ENCODE data around the gene SOX1.

Gene SOX1

GRCh38 chr13:112073245-112074138, 6.5 kb downstream of the SOX1 start:
- DNase-seq = no peak

DNA sequence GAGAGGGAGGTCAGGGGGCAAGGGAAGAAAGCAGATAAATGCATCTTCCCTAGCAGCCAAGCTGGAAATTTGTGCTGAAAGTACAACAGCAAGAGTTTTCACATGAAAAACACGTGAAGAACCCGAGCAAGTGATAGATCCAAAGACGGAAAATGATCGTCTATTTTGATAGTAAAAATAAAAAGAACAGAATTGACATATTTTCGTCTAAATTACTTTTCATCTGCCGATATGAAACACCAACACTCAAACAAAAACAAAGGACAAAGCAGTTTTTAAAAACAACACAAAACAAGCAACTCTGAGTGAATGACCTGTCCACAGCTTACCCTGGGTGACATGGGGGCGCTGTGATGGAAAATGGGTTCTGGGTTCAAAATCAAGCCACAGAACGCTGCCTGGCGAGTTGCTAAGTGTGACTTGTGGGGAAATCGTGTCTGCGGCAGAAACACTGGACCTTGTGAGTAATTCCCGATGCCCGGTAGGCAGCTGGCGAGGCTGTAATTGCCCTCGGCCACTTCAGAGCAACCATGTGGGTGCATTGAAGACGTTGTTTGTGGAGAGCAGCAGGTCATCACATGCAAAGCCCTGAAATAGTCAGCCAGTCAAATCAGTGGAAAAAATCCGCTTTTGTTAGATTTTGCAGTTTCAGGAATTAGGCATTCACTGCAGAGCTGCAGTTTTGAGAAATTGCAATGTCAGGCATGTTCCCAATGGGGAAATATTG, 7.4 kb downstream of the SOX1 start:
- DNase-seq = no peak

DNA sequence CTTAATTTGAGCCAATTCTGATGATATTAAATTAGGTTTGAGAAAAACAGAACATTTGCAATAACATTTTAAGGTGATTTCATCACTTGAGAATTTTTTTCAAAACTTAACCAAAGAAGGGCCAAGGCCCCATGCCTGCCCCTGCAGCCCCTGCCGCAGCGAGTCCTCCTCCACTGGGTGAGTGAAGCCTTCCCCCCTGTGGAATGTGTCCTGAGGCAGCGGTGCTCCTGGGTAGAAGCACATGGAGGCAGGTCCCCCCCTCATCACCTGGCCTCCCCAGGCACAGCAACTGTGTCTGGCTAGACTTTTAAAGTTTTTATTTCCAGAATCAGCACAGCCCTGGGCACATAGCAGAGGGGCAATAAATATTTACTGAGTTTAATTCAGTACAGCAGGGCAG, 10.8 kb downstream of the SOX1 start:
- DNase-seq = no peak

GRCh38 chr13:112078216-112078615, 11.3 kb downstream of the SOX1 start:
- DNase-seq = no peak

GRCh38 chr13:112078879-112079531, 12.1 kb downstream of the SOX1 start:
- DNase-seq = no peak

GRCh38 chr13:112079696-112080095, 12.7 kb downstream of the SOX1 start:
- no peak for DNase-seq

DNA sequence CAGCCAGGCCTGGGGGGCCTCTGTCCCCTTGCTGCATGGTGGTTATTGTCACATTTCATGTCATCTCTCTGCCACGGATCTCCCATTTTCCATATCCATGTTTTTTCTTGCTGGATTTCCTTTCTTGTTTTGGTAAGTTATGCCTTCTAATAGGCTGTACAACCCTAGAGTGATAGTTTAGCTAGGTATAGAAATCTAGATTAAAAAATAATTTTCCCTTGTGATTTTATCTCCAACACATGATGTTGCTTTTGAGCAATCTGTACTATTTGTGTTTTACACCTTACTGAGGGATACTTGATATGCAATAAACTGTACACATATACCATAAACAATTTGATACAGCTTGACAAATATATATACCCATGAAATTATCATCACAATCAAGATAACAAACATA, 17.0 kb downstream of the SOX1 start:
- no peak for DNase-seq

GRCh38 chr13:112092453-112092852, 25.5 kb downstream of the SOX1 start:
- no peak for DNase-seq

GRCh38 chr13:112095354-112095753, 28.4 kb downstream of the SOX1 start:
- DNase-seq = no peak

GRCh38 chr13:112096959-112097358, 30.0 kb downstream of the SOX1 start:
- DNase-seq = no peak

- no peak for DNase-seq
These were observed 30.8 kb downstream of the SOX1 start for GRCh38 chr13:112097770-112098169.

GRCh38 chr13:112098699-112099098, 31.8 kb downstream of the SOX1 start:
- DNase-seq = no peak

DNA sequence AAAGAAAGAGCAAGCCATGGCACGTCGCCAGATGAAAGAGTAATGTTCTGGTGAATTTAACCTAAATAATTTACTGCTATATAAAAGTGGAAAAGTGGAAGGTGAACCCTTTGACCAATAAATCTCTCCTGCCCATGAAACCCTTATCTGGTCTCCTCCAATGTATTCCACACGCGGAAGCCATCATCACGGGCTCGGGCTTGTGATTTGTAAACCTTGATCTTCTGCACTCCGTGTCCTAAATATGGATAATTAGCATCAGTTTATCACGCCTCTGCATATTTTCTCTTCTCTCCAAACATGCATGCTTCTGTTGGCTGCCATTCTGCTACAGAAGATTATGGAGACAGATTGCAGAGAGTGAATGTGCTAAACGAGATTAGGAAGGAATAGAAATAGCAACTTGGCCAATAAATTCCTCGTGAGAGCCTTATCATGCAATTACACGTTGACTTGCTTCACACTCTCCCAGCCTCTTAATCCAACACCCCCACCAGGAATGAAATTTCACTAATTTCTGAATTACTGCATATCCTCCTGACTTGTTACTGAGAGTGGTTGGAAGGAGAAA, 34.5 kb downstream of the SOX1 start:
- DNase-seq = no peak

DNA sequence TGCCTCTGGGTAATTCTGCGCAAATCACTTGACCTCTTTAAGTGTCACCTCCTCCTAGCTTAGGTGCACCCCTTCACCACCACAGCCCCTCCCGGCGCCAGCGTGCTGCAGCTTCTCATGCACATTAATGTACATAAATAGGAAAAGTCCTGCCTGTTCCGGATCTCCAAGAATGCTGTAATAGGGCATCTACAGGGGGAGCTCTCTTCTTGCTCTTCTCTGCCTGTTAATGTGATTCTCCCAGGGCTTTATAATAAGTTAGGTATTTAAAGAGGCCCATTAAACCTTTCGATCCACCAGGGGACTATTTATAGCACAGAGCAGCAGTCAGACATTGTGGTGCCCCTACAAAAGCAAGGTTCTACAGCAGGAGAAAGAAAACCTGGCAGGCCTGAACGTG, 35.3 kb downstream of the SOX1 start:
- DNase-seq = no peak

- DNase-seq = no peak
These were observed 36.4 kb downstream of the SOX1 start for GRCh38 chr13:112103260-112103838.

DNA sequence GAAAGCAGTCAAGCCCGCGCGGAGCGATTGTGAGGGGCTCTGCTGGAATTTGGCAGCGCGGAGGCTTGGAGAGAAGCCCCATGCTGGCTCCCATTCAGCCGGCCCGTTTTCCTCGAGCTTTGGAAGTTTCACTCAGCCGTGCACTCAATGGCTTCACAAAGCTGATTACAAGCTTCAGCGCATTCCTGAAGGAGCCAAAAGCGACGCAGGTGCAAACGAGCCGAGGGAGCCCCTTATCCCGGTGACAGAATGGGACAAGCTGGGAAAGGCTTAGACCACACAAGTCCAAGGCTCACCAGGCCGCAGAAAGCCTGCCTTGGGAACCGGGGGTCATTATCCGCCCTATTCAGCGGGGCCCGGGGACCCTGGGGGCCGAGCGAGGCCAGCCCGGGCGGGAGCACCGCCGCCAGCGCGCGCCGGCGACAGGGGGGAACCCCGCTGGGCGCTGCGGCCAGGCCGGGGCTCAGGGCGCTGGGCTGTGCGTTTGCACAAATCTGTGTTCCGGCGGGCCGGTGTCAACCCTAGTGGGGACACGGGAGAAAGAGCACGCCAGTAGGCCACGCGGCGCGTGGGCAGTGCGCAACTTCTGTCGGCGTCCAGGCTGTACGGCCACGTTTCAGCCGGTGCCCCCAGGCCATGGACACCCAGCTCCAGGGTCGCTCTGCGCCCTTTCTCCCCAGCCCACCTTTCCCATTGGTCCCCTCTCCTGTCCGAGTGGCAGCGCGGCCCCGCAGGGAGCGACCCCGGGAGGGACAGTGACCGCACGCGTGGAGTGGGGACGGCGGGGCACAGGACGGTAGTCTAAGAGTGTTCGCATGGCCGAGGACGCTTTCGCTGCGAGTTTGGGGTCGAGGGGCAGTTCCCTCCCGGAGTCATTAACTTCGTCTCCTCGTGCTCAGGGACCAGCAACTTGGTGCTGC, 37.3 kb downstream of the SOX1 start:
- no peak for DNase-seq

- DNase-seq = no peak
These were observed 37.9 kb downstream of the SOX1 start for GRCh38 chr13:112104881-112105234.

DNA sequence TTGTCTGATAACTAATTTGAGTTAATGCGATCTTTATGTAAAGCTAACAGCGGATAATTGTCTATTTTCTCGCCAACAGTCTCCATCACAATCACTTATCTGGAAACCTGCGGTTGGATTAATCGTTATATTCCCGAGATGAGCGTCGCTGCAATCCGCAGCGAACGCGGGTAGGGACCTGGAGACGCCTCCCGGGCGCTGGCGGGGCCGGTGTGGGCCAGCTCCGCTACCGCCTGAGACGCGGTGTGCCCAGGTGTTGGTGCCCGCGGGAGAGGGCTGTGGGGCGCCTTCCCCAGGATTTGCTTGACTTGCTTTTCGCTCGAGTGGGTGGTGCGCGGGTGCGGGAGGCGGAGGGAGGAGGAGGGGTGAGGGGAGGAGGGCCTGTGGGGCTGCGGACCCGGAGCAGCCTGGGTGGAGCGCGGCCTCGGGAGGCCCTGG, 38.3 kb downstream of the SOX1 start:
- no peak for DNase-seq

GRCh38 chr13:112105892-112106291, 38.9 kb downstream of the SOX1 start:
- no peak for DNase-seq

- DNase-seq = no peak
These were observed 39.7 kb downstream of the SOX1 start for GRCh38 chr13:112106478-112107141.

- no peak for DNase-seq
These were observed 40.3 kb downstream of the SOX1 start for GRCh38 chr13:112107289-112107688.

All from CD4-positive, alpha-beta T cell treated with Interleukin-12 subunit alpha and Interleukin-12 subunit beta, for 1 hour (primary cell).